Inflammatory macrophage (primary cell): Measurements from ENCODE around the gene SART3.
"Not testable (repeated sequence)": the region's sequence is repeated elsewhere in the genome, so short reads cannot be mapped to it uniquely, and the experiment has no call there.

Experiments
- DNase-seq, 2 donors: peaks; one replicate each; pipeline ENCODE4 v3.0.0-alpha.2; 2020 to 2022

The SART3 gene

GRCh38 chr12:108578813-108579212 is 17.8 kb upstream of the SART3 start:
- no peak for DNase-seq

DNA sequence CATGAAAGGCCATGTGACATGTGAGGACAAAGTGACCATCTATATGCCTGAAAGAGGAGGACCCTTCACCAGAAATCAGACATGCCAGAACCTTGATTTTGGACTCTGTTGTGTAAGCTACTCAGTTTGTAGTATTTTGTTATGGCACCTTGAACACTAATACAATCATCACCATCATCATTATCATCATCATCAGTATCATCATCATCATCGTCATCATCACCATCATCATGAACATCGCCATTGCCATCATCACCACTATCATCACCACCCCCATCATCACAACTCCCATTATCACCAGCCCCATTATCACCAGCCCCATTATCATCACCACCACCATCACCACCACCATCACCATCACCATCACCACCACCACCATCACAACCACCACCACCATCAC is 17.3 kb upstream of the SART3 start:
- DNase-seq, result no peak

DNA sequence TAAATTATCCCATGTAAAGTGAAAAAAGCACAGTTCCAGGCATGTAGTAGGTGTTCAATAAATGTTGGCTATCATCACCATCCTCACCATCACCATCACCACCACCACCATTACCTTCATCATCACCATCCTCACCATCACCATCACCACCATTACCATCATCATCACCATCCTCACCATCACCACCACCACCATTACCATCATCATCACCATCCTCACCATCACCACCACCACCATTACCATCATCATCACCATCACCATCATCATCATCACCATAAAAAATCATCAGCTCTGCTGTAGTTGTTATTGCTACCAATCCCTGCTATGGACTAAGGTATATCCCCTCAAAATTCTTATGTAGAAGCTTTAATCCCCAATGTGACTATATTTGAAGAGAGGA is 16.5 kb upstream of the SART3 start:
- no peak for DNase-seq

GRCh38 chr12:108576660-108577234 is 15.8 kb upstream of the SART3 start:
- no peak for DNase-seq

GRCh38 chr12:108575199-108575912 is 14.4 kb upstream of the SART3 start:
- DNase-seq, result no peak

- not testable (repeated sequence) for DNase-seq
Observed at GRCh38 chr12:108574276-108574675, 13.3 kb upstream of the SART3 start.

- no peak for DNase-seq
Observed at GRCh38 chr12:108573317-108573716, 12.3 kb upstream of the SART3 start.

DNA sequence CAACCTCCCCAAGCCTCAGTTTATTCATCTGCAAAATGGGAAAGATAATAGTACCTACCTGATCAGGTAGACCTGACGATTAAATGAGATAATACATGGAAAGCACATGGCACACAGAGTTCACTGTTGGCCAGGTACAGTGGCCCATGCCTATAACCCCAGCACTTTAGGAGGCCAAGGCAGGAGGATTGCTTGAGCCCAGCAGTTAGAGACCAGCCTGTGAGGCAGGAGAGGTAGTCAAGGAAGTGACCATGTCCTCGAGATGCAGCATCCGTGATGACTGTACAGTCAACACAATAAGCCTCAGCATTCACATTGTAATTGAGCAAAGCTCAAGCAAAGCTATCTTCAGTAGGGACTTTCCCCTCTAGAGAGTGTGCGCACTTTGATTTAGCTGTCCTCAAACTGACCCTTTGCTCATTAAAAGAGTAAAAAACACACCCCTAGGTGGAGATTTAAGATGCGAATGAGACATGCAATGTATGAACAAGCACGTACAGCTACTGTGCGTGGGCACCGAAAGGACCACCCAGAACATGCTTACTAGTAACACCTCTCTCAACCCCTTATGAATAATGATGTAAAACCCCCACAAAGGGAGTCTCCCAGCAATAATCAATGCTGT is 11.3 kb upstream of the SART3 start:
- DNase-seq, result no peak

DNA sequence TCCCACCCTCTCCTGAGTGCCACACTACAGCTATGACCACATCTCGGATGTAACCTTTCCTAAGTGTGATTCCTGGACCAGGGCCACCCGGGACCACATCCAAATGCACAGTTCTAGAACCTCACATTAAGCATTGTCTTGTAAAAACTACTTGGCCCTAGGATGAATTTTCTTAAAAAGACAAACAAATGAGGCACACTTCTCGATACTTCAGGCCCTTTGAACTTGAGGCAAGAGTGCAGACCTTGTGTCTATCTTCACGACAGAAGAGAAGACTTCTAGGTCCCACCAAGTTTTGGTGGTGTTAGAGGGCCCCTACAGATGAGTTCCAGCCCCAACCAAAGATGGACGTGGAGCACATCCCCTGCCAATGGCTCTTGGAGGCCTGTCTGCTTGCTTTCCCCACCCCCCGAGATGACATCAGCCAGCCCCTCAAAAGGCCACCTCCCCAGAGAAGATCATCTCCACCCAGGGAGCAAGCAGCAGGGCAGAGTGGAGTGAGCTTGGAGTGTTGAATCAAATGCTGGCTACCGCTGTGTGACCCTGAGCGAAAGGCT is 10.7 kb upstream of the SART3 start:
- no peak for DNase-seq

DNA sequence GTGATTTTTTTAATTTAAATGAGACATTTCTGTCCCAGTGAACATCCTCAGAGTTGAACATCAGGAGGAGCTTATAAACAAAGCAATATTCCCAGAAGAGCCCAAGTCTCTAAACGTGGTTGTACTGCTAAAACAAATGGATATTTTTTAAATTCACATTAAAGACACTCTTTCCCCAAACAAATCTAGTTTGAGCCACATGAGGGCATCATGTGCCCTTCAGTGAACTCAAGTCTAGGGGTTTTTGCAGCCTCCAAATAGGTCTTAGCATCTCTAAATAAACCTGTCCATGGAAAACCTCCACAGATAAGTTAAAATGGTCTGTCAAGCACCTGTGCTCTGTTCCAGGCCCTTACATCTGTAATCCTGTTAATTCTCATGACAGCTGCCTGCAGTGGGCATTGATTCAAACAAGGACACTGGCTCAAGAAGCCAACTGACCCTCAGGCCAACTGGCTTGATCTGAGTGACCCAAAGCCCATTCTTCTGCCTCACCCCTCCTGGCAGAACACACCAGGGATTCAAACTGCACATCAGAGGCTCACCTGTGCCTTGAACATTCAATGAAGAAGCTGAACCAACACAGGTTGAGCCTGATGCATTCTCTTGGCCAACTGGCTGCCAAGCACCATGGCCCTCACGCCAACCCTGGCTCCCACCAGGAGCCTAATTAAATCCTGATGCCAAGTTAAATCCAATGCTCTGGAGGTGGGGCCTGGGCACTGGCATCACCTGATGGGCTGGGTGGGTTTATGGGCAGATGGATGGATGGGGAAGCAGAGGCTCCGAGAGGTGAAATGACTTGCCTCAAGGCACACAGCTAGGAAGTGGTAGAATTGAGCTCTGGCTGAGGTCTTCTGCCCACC is 10.0 kb upstream of the SART3 start:
- peak in 1 of 2 donors; percentile 27 for DNase-seq

DNA sequence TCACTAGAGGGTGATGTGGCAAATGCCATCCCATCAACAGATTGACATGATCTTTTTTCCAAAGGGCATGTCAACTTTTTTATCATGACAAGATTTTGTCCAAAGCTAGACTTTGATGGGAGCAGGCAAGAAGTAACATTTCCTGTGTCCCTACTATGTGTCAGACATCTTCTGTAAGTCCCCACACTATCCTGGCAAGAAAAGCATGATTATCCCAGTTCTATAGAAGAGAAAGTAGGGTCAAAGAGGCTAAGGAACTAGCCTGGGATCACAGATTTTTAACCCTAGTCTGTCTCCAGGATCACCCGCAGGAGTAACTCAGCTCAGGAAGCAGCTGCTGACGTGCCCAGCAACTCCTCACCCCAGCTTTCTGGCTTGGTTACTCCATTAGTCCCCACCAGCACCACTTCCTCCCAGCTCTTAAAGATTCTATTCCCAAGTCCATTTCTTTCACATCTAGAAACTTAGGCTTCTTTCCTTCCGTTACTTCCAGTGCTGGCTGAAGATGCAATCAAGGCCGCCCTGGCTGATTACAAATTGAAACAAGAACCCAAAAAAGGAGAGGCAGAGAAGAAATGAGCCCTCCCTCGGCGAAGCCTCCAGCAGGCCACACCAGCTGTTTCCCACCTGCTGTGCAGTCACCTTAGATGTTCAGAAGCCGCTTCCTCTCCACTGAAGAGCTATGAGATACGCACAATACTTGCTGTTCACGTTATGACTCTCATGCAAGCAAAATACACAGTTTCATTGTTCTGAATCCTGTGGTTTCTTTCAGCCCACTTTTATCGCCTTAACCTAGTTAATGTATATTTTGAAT is 7.6 kb upstream of the SART3 start:
- DNase-seq, result no peak

DNA sequence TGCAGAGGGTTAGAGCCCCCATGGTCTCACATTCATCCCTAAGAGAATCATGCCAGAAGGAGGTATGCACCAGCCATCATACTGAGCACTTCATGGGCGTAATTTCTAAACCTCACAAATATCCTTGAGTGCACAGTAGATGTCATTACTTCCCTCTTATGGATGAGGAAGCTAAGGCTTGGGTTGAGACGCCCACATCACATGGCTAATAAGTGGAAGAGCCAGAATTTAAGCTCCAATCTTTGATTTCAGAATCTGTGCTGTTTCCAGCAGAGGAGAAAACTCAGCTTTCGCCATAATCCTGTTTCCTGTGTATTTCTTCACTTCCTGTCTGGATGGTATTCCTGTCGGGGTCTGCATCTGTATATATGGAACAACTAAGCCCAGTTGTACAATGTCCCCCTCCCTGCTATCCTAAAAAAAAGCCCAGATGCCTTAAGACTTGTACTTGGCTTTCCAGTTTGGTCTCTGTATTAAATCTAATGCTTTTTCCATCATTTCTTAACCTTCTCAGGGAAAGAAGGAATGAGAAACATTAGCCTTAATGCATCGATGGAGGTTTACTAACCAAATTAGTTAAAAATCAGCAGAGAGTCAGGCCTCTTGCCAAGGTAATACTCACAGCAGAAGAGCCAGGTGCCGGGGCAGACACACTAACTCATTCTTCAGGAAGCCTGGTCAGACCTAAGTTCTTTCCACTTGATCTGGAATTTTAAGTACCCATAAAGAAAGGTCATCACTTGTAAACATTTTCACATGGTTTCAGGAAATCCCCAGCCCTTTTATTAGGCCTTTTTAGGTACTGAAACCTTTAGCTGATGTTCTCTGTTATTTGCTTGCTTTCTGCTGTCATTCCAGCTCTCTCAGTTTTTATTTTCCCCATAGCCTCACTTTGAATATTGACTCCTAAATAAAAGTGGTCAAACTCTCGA is 6.7 kb upstream of the SART3 start:
- DNase-seq, result peak; percentile 82 to 85

DNA sequence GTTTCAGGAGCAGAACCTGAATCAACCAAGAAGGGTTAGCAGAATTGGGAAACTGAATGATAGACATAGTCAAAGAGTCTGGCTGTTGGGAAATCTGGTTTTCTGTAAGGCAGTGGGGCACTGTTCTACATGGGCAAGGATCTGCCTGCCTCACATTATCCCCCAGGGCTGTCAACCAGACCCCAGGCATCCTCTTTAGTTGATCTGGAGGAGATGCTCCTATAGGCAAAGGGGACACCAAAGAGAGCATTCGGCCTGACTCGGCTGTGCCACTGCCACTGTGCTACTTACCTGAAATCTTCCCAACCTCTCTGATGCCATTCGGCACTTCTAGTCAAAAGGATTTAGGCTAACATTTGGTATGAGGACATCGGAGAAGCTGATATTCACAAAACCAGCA is 5.5 kb upstream of the SART3 start:
- no peak for DNase-seq

- peak in 1 of 2 donors; percentile 13 for DNase-seq
Observed at GRCh38 chr12:108565976-108566375, 5.0 kb upstream of the SART3 start.

- peak; percentile 22 to 24 for DNase-seq
Observed at GRCh38 chr12:108565146-108565545, 4.2 kb upstream of the SART3 start.

GRCh38 chr12:108564724-108565123 is 3.8 kb upstream of the SART3 start:
- no peak for DNase-seq

DNA sequence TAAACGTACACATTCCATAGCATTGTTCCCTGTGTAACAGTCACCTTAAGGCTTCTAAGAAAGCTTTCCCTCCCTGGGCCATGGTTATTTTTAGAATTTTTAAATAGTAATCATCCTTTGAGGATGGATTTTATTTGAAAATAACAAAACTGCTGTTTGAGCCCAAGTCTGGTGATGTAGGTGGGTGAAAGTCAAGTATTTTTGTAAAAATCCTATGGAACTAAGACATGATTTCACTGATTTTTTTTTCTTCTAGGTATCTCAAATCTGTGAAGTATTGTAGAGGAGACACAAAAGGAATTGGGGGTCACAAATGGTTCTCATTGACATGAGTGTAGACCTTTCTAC is 2.8 kb upstream of the SART3 start:
- no peak for DNase-seq

- DNase-seq, result peak; percentile 84 to 87
Observed at GRCh38 chr12:108563136-108563803, 2.3 kb upstream of the SART3 start.

DNA sequence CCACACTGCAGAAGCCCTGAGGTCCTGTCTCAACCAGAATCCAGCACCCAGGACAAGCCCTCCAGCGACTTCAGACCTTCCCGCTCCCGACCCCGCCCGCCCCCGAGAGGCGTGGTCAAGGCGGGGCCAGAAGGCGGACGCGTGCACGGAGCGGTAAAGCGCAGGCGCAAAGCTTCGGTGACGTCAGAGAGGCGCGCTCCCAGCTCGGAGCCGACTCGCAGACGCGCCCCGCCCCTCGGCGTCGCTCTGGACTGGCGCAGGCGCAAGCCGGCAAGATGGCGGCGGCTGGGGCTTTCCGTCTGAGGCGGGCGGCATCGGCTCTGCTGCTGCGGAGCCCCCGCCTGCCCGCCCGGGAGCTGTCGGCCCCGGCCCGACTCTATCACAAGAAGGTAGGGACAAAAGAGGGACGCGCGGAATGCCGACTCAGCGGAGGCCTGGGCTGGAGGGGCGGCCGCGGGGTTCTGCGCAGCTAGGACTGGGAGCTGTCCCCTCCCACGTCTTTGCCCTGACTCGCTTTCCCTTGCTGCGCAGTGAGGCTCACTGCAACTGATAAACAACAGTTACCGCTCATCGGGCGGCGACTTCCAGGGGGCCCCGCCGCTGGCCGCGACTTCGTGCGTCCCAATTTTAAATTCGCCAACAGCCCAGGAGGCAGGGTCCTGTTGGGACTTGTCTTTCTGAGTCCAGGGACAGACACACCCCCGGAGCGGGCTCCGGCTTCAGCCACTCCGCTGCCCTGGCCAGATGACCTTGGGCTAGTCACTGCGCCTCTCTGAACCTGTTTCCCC is 1.6 kb upstream of the SART3 start, which contains the start of gene ISCU:
TSS of gene ISCU (plus strand) at position 249 of the 788 bp plus-strand sequence. CDS start at position 276, 27 bp downstream.
- DNase-seq, result peak; percentile 98 to 99
